ENCODE measurements around the gene CLDN5. TPM values are rescaled to one million over a fixed set of nuclear protein-coding genes. Genes with fewer than 3 reads are reported as not detected.

Gene CLDN5
- total RNA-seq, 1 donor from 2014 or later, result 228 TPM

GRCh38 chr22:19479355-19480172 is 44.6 kb downstream of the CLDN5 start, which contains the start of gene CDC45:
Gene CDC45, plus strand, starts transcription at chr22:19479920. Its CDS starts 49 bp downstream, at chr22:19479969.
- Histone ChIP-seq H3K4me1 (peaks cover 31% of the 10 kb centered on the region), H3K36me3 (peaks cover 0 to 7% of the 10 kb centered on the region in 2 donors)

GRCh38 chr22:19478901-19479354 is 45.3 kb downstream of the CLDN5 start, which contains the start of gene UFD1:
Gene UFD1, minus strand, starts transcription at chr22:19479193. Its CDS starts 108 bp downstream, at chr22:19479085.
- Histone ChIP-seq H3K9me3 (no peaks in the 10 kb centered on the region), H3K36me3 (peaks cover 0 to 11% of the 10 kb centered on the region in 2 donors), H3K4me1 (peaks cover 31% of the 10 kb centered on the region), H3K4me3 (peak within 1 kb of the TSS; percentile 72 to 89), H3K27me3 (no peaks in the 10 kb centered on the region), H3K27ac (peak within 1 kb of the TSS; percentile 93)
- TF ChIP-seq CTCF (IDR thresholded peaks at IDR 0.05), result no peak
- TF ChIP-seq POLR2A (IDR thresholded peaks at IDR 0.05), result peak in 1 of 2 donors; percentile 13
- peak in 1 of 2 donors; percentile 85 for TF ChIP-seq POLR2AphosphoS5 (IDR thresholded peaks at IDR 0.05; ENCODE audit: insufficient read depth in 1 of 2, low read depth in 1 of 2)
- DNase-seq (ENCODE audit: extremely low spot score in 2 of 2), result peak in 1 of 2 donors; percentile 89
- intact Hi-C loops (cut with DNase I), result loop anchor here (2.0 to 10.0 kb wide), 2 partner anchors 46 to 64 kb away; partner anchors contain the start of gene MRPL40

More at GRCh38 chr22:19479355-19480172, 44.6 kb downstream of the CLDN5 start, which contains the start of gene CDC45:
- intact Hi-C loops (cut with DNase I), result loop anchor here (2.0 to 10.0 kb wide), 2 partner anchors 47 to 65 kb away; partner anchors contain the start of gene MRPL40
- TF ChIP-seq POLR2AphosphoS5 (IDR thresholded peaks at IDR 0.05; ENCODE audit: insufficient read depth in 1 of 2, low read depth in 1 of 2), result peak; percentile 63 to 96
- TF ChIP-seq POLR2A (IDR thresholded peaks at IDR 0.05), result no peak
- H3K9me3 ChIP-seq, result no peaks in the 10 kb centered on the region
- H3K27me3 ChIP-seq, result no peaks in the 10 kb centered on the region
- DNase-seq (ENCODE audit: extremely low spot score in 2 of 2), result peak in 1 of 2 donors; percentile 99
- H3K4me3 ChIP-seq, result peak within 1 kb of the TSS; percentile 72 to 89
- H3K27ac ChIP-seq, result peak within 1 kb of the TSS; percentile 93

DNA sequence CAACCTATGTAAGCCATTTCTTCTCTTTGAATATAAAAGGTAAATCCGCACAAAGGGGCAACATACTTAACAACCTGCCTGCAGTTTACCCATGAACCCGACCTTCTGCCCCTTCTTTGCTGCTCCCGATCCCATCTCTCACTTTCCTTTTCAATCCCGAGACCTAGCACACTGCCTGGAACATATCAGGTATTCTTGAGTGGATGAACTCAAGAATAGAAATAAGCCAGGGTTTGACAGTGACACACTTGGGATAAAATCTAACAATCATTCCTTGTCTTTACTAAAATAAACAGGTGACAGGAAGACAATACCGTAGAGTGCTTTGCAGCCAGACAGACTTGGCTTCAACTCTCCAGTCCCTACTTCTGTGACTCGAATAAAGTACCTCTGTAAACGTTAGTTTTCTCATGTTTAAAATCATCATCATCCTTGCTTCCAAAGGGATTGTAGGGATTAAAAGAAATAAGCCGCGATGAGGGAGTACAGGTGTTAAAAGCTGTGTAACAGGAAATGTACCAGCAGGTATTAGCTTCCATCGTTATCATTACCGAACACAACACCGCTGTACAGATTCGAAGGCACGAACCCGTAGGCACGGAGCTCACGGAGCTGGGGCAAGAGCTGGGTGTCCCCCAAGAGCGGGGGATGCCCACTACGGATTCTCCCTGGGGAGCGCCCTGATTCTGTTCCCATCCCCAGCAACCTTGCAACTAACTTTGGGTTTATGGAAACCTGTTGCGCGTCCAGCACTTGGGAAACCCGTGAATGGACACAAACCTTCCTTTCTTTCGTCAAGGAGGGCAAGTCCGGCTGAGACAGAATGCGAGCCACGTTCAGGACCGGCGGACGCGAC is 45.9 kb downstream of the CLDN5 start:
- no peak for TF ChIP-seq CTCF (IDR thresholded peaks at IDR 0.05)
- no peak for TF ChIP-seq POLR2A (IDR thresholded peaks at IDR 0.05)
- TF ChIP-seq POLR2AphosphoS5 (IDR thresholded peaks at IDR 0.05; ENCODE audit: insufficient read depth in 1 of 2, low read depth in 1 of 2), result no peak
- Histone ChIP-seq H3K36me3 (peaks cover 0 to 17% of the 10 kb centered on the region in 2 donors), H3K4me3 (peak overlapping the region; percentile 72 to 89), H3K27ac (peak overlapping the region; percentile 93), H3K9me3 (no peaks in the 10 kb centered on the region), H3K4me1 (peaks cover 31% of the 10 kb centered on the region), H3K27me3 (no peaks in the 10 kb centered on the region)
- peak in 1 of 2 donors; percentile 87 for DNase-seq (ENCODE audit: extremely low spot score in 2 of 2)
- intact Hi-C loops (cut with DNase I), result loop anchor here (2.0 to 10.0 kb wide), 2 partner anchors 45 to 63 kb away; partner anchors contain the start of gene MRPL40

DNA sequence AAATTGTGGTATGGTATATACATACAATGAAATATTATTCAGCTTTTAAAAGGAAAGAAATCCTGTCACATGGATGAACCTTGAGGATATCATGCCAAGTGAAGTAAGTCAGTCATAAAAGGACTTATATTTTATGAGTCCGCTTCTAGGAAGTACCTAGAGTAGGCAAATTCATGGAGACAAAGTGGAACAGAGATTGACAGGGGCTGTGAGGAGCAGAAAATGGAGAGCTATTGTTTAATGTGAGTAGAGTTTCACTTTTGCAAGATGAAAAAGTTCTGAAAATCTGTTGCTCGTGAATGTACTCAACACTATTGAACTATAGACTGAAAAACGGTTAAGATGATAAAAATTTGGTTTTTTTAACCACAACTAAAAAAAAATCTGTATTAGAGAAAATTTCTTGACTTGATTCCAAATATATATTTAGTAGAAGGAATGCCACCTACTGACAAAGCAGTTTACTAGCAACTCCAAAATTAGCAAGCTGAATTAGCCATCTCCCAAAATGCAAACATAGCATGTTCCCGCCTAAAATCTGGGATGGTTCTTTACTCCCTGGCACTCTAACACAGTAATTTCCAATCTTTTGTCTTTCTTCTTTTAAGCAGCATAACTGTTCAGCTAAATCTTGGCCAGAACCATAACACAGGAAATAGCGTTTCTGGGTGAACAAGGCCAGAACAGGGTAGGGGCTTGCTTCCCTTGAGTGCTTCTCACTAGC is 46.7 kb downstream of the CLDN5 start:
- Histone ChIP-seq H3K27me3 (no peaks in the 10 kb centered on the region), H3K4me3 (peak overlapping the region; percentile 72 to 89), H3K27ac (no peak overlapping the region), H3K36me3 (peaks cover 0 to 17% of the 10 kb centered on the region in 2 donors), H3K9me3 (no peaks in the 10 kb centered on the region), H3K4me1 (peaks cover 31% of the 10 kb centered on the region)
- TF ChIP-seq POLR2AphosphoS5 (IDR thresholded peaks at IDR 0.05; ENCODE audit: insufficient read depth in 1 of 2, low read depth in 1 of 2) (no peak), CTCF (IDR thresholded peaks at IDR 0.05) (no peak), POLR2A (IDR thresholded peaks at IDR 0.05) (no peak)
- no peak for DNase-seq (ENCODE audit: extremely low spot score in 2 of 2)
- intact Hi-C loops (cut with DNase I), result loop anchor here (2.0 to 10.0 kb wide), 2 partner anchors 45 to 63 kb away; partner anchors contain the start of gene MRPL40
